ENCODE measurements around the gene LAMA3. TPM values are rescaled to one million over a fixed set of nuclear protein-coding genes. Genes with fewer than 3 reads are reported as not detected.

LAMA3 gene
- total RNA-seq, 2 donors from 2014 or later = 31.9 to 41.3 TPM

DNA sequence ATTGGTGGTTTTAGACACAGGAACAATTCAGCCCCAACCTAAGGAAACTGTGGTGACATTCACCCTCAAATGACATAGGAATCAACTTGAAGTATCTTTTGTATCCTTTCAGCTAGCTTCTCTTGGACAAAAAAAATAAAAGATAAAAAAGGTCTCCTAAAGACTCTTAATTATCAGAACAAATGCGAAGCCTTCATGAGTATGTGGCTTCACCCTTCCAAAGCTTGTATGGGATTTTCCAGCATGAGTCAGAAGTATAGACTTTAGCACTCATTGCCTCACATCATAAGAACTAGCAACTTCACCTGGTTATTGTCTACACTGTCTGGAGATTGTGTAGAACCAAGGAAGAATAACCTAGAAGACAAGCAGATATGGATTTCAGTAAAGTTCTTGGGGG is 135.4 kb downstream of the LAMA3 start:
- DNase-seq = no peak
- intact Hi-C loops (cut with DNase I) = loop anchor here (10.0 kb wide), 1 partner anchor 290 kb away; no protein-coding TSS in a partner anchor
- H3K4me3 ChIP-seq = no peak overlapping the region
- no peaks in the 10 kb centered on the region for H3K27me3 ChIP-seq
- H3K27ac ChIP-seq = no peak overlapping the region
- H3K36me3 ChIP-seq = no peaks in the 10 kb centered on the region
- TF ChIP-seq, protein P1, sequence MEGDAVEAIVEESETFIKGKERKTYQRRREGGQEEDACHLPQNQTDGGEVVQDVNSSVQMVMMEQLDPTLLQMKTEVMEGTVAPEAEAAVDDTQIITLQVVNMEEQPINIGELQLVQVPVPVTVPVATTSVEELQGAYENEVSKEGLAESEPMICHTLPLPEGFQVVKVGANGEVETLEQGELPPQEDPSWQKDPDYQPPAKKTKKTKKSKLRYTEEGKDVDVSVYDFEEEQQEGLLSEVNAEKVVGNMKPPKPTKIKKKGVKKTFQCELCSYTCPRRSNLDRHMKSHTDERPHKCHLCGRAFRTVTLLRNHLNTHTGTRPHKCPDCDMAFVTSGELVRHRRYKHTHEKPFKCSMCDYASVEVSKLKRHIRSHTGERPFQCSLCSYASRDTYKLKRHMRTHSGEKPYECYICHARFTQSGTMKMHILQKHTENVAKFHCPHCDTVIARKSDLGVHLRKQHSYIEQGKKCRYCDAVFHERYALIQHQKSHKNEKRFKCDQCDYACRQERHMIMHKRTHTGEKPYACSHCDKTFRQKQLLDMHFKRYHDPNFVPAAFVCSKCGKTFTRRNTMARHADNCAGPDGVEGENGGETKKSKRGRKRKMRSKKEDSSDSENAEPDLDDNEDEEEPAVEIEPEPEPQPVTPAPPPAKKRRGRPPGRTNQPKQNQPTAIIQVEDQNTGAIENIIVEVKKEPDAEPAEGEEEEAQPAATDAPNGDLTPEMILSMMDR (IDR thresholded peaks at IDR 0.05) = no peak
- H3K4me1 ChIP-seq = no peaks in the 10 kb centered on the region
- no peaks in the 10 kb centered on the region for H3K9me3 ChIP-seq
- H3K9ac ChIP-seq (ENCODE audit: low read depth in 2 of 2, low read length in 2 of 2) = no peak overlapping the region

DNA sequence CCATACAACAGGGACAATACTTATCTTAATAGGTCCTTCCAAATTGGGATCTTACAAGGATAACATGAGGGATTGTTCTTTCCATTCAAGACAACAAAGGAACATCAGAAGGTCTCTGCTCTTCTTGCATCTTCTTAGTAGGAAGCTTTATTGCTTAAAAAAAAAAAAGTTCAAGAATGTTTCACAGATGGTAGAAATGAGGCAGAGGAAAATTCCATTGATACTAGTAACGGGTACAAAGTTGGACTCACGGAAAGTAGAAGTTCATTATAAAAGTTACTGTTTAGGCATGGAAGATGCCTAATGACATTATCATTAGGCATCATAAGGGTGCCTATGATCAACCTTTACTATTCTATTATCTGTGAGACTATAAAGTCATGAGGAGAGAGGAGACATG is 136.2 kb downstream of the LAMA3 start:
- Histone ChIP-seq H3K27ac (no peak overlapping the region), H3K9ac (ENCODE audit: low read depth in 2 of 2, low read length in 2 of 2) (no peak overlapping the region)

DNA sequence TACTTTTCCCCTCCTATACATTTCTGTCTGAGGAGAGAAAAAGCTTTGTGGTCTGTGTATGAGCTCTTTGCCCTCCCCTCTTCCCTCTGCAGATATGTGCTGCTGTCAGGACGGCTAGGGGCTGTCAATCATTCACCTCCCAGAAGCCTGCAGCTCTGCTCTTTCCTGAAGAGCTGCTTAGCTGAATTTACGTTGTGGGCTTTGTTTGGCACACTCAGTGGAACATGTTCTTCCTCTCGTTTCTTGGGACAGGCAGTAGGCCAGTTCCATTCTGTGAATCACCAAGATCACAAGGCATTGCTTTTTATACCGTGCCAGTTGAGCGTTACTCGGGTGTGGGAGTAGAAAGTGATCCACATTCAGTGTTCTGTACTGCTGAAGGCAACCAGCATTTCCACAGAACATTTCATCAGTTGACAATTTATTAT is 136.7 kb downstream of the LAMA3 start:
- H3K27ac ChIP-seq = no peak overlapping the region
- H3K36me3 ChIP-seq = no peaks in the 10 kb centered on the region
- intact Hi-C loops (cut with DNase I) = loop anchor here (10.0 kb wide), 1 partner anchor 289 kb away; no protein-coding TSS in a partner anchor
- no peak overlapping the region for H3K4me3 ChIP-seq
- H3K27me3 ChIP-seq = no peaks in the 10 kb centered on the region
- H3K9ac ChIP-seq (ENCODE audit: low read depth in 2 of 2, low read length in 2 of 2) = no peak overlapping the region
- DNase-seq = no peak
- no peaks in the 10 kb centered on the region for H3K4me1 ChIP-seq
- H3K9me3 ChIP-seq = no peaks in the 10 kb centered on the region
- TF ChIP-seq, protein P1 (IDR thresholded peaks at IDR 0.05) = no peak

More for the DNA sequence above, 136.2 kb downstream of the LAMA3 start:
- Histone ChIP-seq H3K4me1 (no peaks in the 10 kb centered on the region), H3K9me3 (no peaks in the 10 kb centered on the region), H3K4me3 (no peak overlapping the region), H3K27me3 (no peaks in the 10 kb centered on the region), H3K36me3 (no peaks in the 10 kb centered on the region)
- TF ChIP-seq, protein P1 (IDR thresholded peaks at IDR 0.05) = no peak
- intact Hi-C loops (cut with DNase I) = loop anchor here (10.0 kb wide), 1 partner anchor 289 kb away; no protein-coding TSS in a partner anchor
- no peak for DNase-seq

DNA sequence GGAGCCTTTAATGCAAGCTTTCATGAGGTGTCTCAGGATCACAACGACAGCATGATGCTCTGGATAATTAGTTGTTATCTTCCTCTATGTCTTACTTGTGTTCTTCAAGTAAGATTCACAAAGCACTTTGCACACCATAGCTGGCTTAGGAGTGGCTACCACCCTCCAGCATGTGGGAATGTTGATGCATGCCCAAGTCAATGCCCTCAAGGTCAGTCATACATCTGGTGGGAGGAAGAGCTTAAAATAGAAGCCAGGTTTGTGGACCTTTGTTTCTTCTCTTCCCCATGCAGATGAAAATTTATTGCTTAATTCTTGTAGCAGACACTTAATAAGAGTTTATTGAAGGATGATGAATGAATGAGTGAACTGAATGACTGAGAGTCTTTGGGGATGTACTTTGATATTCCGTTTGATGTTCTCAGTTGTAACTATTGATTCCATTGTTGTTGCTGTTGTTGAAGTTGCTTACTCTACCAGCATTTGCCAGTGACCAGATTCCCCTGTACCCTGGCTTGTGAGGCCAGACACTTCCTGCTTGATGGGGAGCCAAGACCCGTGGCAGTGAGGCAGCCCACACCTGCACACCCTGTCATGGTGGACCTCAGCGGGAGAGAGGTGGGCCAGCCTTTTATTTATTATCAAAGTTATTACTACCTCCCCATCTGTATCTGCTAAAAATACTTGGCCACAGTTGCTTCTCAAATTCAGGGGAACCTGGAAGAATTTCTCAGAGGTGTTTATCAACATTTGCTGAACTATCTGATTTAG is 137.8 kb downstream of the LAMA3 start:
- Histone ChIP-seq H3K4me1 (no peaks in the 10 kb centered on the region), H3K27ac (no peak overlapping the region), H3K36me3 (no peaks in the 10 kb centered on the region), H3K4me3 (no peak overlapping the region), H3K9ac (ENCODE audit: low read depth in 2 of 2, low read length in 2 of 2) (no peak overlapping the region), H3K27me3 (no peaks in the 10 kb centered on the region), H3K9me3 (no peaks in the 10 kb centered on the region)
- TF ChIP-seq, protein P1 (IDR thresholded peaks at IDR 0.05) = no peak
- no peak for DNase-seq
- intact Hi-C loops (cut with DNase I) = loop anchor here (10.0 kb wide), 1 partner anchor 288 kb away; no protein-coding TSS in a partner anchor

DNA sequence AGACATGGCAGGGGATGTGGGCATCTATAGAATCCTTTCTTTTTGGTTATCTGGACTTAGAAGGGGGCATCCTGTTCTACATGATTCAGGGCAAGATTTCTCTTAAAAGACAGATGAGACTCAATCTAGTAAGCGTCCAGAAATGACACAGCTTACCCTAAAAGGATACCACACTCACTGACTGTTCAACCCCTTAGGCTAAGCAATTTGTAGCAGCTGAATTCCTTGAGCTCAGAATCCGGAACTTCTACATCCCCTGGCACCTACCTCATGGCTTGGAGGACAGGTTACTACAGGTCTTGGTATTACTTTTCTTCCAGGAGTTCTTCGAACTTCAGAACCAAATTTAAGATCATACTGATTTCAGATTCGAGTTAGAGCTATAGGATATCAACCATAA is 138.4 kb downstream of the LAMA3 start:
- Histone ChIP-seq H3K4me3 (no peak overlapping the region), H3K27ac (no peak overlapping the region), H3K4me1 (no peaks in the 10 kb centered on the region), H3K9me3 (no peaks in the 10 kb centered on the region), H3K36me3 (no peaks in the 10 kb centered on the region), H3K9ac (ENCODE audit: low read depth in 2 of 2, low read length in 2 of 2) (no peak overlapping the region), H3K27me3 (no peaks in the 10 kb centered on the region)
- DNase-seq = no peak
- TF ChIP-seq, protein P1 (IDR thresholded peaks at IDR 0.05) = no peak
- intact Hi-C loops (cut with DNase I) = loop anchor here (10.0 kb wide), 1 partner anchor 287 kb away; no protein-coding TSS in a partner anchor

Measured in colonic mucosa (tissue), 4 donors.